A549 (cell line): Measurements from ENCODE around the gene SCGB1C2. TPM values are rescaled to one million over a fixed set of nuclear protein-coding genes. Genes with fewer than 3 reads are reported as not detected.

ENCODE experiments used
- ATAC-seq, 2 experiments: fragments of 200-7000 bp in 1 of 2; fragments of >200 bp in 1 of 2; cut with Nextera tagmentation in 1 of 2; cut with Tn5 transposase in 1 of 2; 3 replicates each; pipeline versions ENCODE4 v1.8.0 to v1.9.1; 2018 to 2020; ENCODE audit warnings: mild to moderate bottlenecking in 1 of 2, moderate library complexity in 1 of 2
- CTCF ChIA-PET: fragments of 300-600 bp; sonication (Branson Sonifier 250); formaldehyde crosslinking; extraction: SDS; loops from one replicate; lab custom pipeline; 2021; ENCODE audit warnings: antibody characterized with exemption, inconsistent platforms; lab: Yijun Ruan, JAX
- POLR2A ChIA-PET: fragments of 350-600 bp; formaldehyde crosslinking; extraction: SDS; loops from one replicate; lab custom pipeline; 2021; ENCODE audit warnings: antibody characterized with exemption, inconsistent platforms; lab: Yijun Ruan, JAX
- DNase-seq, 2 experiments: peaks; one replicate each; pipeline versions ENCODE4 v3.0.0 to v3.0.0-alpha.2; 2011 to 2016; ENCODE audit warnings: low read depth in 1 of 2, low spot score in 1 of 2
- FAIRE-seq: peaks from 2 replicates; lab custom pipeline; 2011; peaks lifted over from hg19 to GRCh38; lab: Jason Lieb, UNC
- H3K27ac ChIP-seq, 2 experiments: fragments of >200 bp; sonication (Bioruptor Twin); formaldehyde crosslinking; 3 replicates each; pipeline ENCODE4 v1.5.1; 2016 to 2017
- H3K4me1 ChIP-seq: fragments of >200 bp; sonication (Bioruptor Twin); formaldehyde crosslinking; 3 replicates; pipeline ENCODE4 v1.6.1; 2016
- H3K4me2 ChIP-seq: fragments of >200 bp; sonication (Bioruptor Twin); formaldehyde crosslinking; 3 replicates; pipeline ENCODE4 v1.6.1; 2016
- H3K4me3 ChIP-seq: fragments of >200 bp; sonication (Bioruptor Twin); formaldehyde crosslinking; 3 replicates; pipeline ENCODE4 v1.5.1; 2016
- H3K9me3 ChIP-seq: fragments of >200 bp; sonication (Bioruptor Twin); formaldehyde crosslinking; 3 replicates; pipeline ENCODE4 v1.6.1; 2016
- CBX8 ChIP-seq: fragments of 200-600 bp; sonication (generic); IDR thresholded peaks from 2 replicates; pipeline ENCODE4 v1.6.1; 2016
- CHD2 ChIP-seq: fragments of 150-350 bp; IDR thresholded peaks from 2 replicates; pipeline ENCODE4 v1.6.1; 2014; ENCODE audit warnings: low read length; ENCODE audit not compliant: partially characterized antibody
- CTCF ChIP-seq: fragments of >200 bp; sonication (Bioruptor Twin); formaldehyde crosslinking; IDR thresholded peaks from 3 replicates; pipeline ENCODE4 v1.5.1; 2016
- ELK1 ChIP-seq: fragments of 150-350 bp; IDR thresholded peaks from 2 replicates; pipeline ENCODE4 v1.6.1; 2014; ENCODE audit warnings: low read depth, mild to moderate bottlenecking, low read length
- FOSL2 ChIP-seq, 2 experiments: fragments of 450-650 bp in 1 of 2; fragments of >200 bp in 1 of 2; sonication (Bioruptor Twin) in 1 of 2; formaldehyde crosslinking; IDR thresholded peaks; 2 replicates each; pipeline versions ENCODE4 v1.5.0 to v1.6.1; 2016 to 2020; ENCODE audit warnings: mild to moderate bottlenecking in 1 of 2, moderate library complexity in 1 of 2
- GATA3 ChIP-seq: IDR thresholded peaks from 2 replicates; pipeline ENCODE4 v1.6.1; 2012; ENCODE audit warnings: borderline replicate concordance
- HES2 ChIP-seq: fragments of >200 bp; sonication (Bioruptor Twin); formaldehyde crosslinking; IDR thresholded peaks from 2 replicates; pipeline ENCODE4 v1.6.1; 2016
- HOXA7 ChIP-seq: fragments of 250-450 bp; sonication (Bioruptor Pico); IDR thresholded peaks from 2 replicates; pipeline ENCODE4 v1.5.0; 2020; ENCODE audit warnings: mild to moderate bottlenecking, moderate library complexity
- KDM5A ChIP-seq: fragments of 200-600 bp; sonication (generic); IDR thresholded peaks from 2 replicates; pipeline ENCODE4 v1.6.1; 2016; ENCODE audit warnings: antibody characterized with exemption, mild to moderate bottlenecking
- MAFK ChIP-seq: fragments of 450-650 bp; IDR thresholded peaks from 2 replicates; pipeline ENCODE4 v1.6.1; 2014; ENCODE audit not compliant: partially characterized antibody
- MYC ChIP-seq: IDR thresholded peaks from 2 replicates; pipeline ENCODE4 v1.6.1; 2012; ENCODE audit warnings: mild to moderate bottlenecking, inconsistent platforms, low read length, improper control_type of control experiment, borderline replicate concordance
- PBX3 ChIP-seq: IDR thresholded peaks from 2 replicates; pipeline ENCODE4 v1.6.1; 2012
- POLR2A ChIP-seq: IDR thresholded peaks from 2 replicates; pipeline ENCODE4 v1.6.1; 2012; ENCODE audit warnings: mild to moderate bottlenecking, low read length
- POLR2AphosphoS2 ChIP-seq: conservative IDR thresholded peaks from 2 replicates; pipeline ENCODE4 v1.6.1; 2012; ENCODE audit warnings: low read length, improper control_type of control experiment, inconsistent platforms
- REST ChIP-seq: fragments of 200-600 bp; sonication (generic); IDR thresholded peaks from 2 replicates; pipeline ENCODE4 v1.6.1; 2016; ENCODE audit warnings: antibody characterized with exemption, mild to moderate bottlenecking, moderate library complexity
- RNF2 ChIP-seq: fragments of 200-600 bp; sonication (generic); IDR thresholded peaks from 2 replicates; pipeline ENCODE4 v1.6.1; 2016; ENCODE audit warnings: low read depth, mild to moderate bottlenecking, antibody characterized with exemption, moderate library complexity, borderline replicate concordance
- SREBF2 ChIP-seq: fragments of 450-650 bp; IDR thresholded peaks from 2 replicates; pipeline ENCODE4 v1.6.1; 2014; ENCODE audit warnings: mild to moderate bottlenecking, moderate library complexity
- TP53 ChIP-seq: fragments of 250-450 bp; sonication (Bioruptor Pico); IDR thresholded peaks from 2 replicates; pipeline ENCODE4 v1.5.0; 2021; ENCODE audit warnings: mild to moderate bottlenecking, moderate library complexity
- ZFP36 ChIP-seq: fragments of 450-650 bp; IDR thresholded peaks from 2 replicates; pipeline ENCODE4 v1.6.1; 2014; ENCODE audit warnings: borderline replicate concordance; ENCODE audit not compliant: partially characterized antibody
- ZSCAN20 ChIP-seq: fragments of 250-450 bp; sonication (Bioruptor Pico); IDR thresholded peaks from 2 replicates; pipeline ENCODE4 v1.8.0; 2022; ENCODE audit warnings: mild to moderate bottlenecking, moderate library complexity
- WGBS: methylation state at CpG from one replicate; pipeline ENCODE4 v1.1.6; 2017; ENCODE audit errors: missing lambda C conversion rate; 5-methylcytosine and 5-hydroxymethylcytosine counted together
- polyA plus RNA-seq, 4 experiments: library from polyadenylated mRNA; depleted of rRNA in 3 of 4; stranded (reverse); fragments of >200 nt; fragmentation: RNase III in 1 of 4; extraction: RNeasy Plus Mini Kit Qiagen cat#74134 plus additional on column Dnase treatment in 1 of 4; gene quantifications; 2 replicates in 3 of 4; 3 replicates in 1 of 4; pipeline ENCODE4 v1.2.3, GENCODE V29; 2011 to 2017

The SCGB1C2 gene
- polyA plus RNA-seq, 2 of the 4 experiments (the other 2 are of a cell fraction) = not detected

GRCh38 chr17:162689-163088, 25.3 kb downstream of the SCGB1C2 start:
- no peak for TF ChIP-seq TP53
- TF ChIP-seq ELK1 = no peak
- TF ChIP-seq POLR2A = no peak
- TF ChIP-seq HES2 = no peak
- no peak for TF ChIP-seq MYC
- no peak for TF ChIP-seq GATA3
- no peak for TF ChIP-seq HOXA7
- TF ChIP-seq ZFP36 = no peak
- no peak for TF ChIP-seq PBX3
- TF ChIP-seq CBX8 = no peak
- TF ChIP-seq, all 56 proteins: peak for 0
- no peaks in the 10 kb centered on the region for H3K4me1 ChIP-seq
- ATAC-seq (no peak), FAIRE-seq (no peak), DNase-seq (no peak)
- H3K27ac ChIP-seq = no peak overlapping the region
- no peak overlapping the region for H3K4me2 ChIP-seq
- 76% methylated on average over 11 of the region's 11 CpGs for WGBS
- no peak overlapping the region for H3K4me3 ChIP-seq
- POLR2A ChIA-PET = no interaction called here
- H3K9me3 ChIP-seq = no peaks in the 10 kb centered on the region
- CTCF ChIA-PET = interaction anchor here (0.7 to 5.2 kb wide), 11 partner anchors 10 to 818 kb away, joined by 3 to 44 read pairs (median 4); partner anchors contain the start of gene NXN

- FAIRE-seq (no peak), DNase-seq (no peak), ATAC-seq (peak; percentile 41 to 65; a peak in 3 of 6 replicates)
- ChIA-PET POLR2A (no interaction called here), CTCF (interaction anchor here (0.9 to 5.2 kb wide), 15 partner anchors 10 to 817 kb away, joined by 3 to 44 read pairs (median 4); partner anchors contain the start of gene NXN)
- no peaks in the 10 kb centered on the region for H3K9me3 ChIP-seq
- H3K27ac ChIP-seq = peak overlapping the region in 1 of 2 experiments; percentile 41; a peak in 1 of 6 replicates
- TF ChIP-seq SREBF2 (no peak), ZSCAN20 (no peak), CHD2 (no peak), MAFK (peak; percentile 39), ZFP36 (no peak), RNF2 (no peak), CTCF (0 out of 3 replicates have a peak, but pooled peaks have one; percentile 10), KDM5A (no peak), POLR2AphosphoS2 (no peak), MYC (no peak), REST (no peak), FOSL2 (IDR thresholded peaks at IDR 0.05) (no peak), FOSL2 (CRISPR knock-in tag; IDR thresholded peaks at IDR 0.05) (no peak), CBX8 (no peak)
- WGBS = 80% methylated on average over 11 of the region's 11 CpGs
- no peak overlapping the region for H3K4me3 ChIP-seq
- no peak overlapping the region for H3K4me2 ChIP-seq
- no peaks in the 10 kb centered on the region for H3K4me1 ChIP-seq
These were observed 26.2 kb downstream of the SCGB1C2 start for GRCh38 chr17:163514-164098.
